ENCODE data around the gene BABAM2. TPM values are rescaled to one million over a fixed set of nuclear protein-coding genes. Genes with fewer than 3 reads are reported as not detected.

The BABAM2 gene
- total and polyA plus RNA-seq, 4 donors, result 9.9 to 17.0 (median 13.9) TPM

- Histone ChIP-seq H3K36me3 (ENCODE audit: control insufficient read depth in 4 of 4, insufficient read depth in 3 of 4, low read depth in 1 of 4, low read length in 3 of 4) (no peaks in the 10 kb centered on the region), H3K9ac (ENCODE audit: low read depth in 1 of 2, low read length in 2 of 2) (no peak overlapping the region), H3K9me3 (ENCODE audit: control insufficient read depth in 4 of 4, low read length in 3 of 4) (no peaks in the 10 kb centered on the region), H3K27me3 (ENCODE audit: control insufficient read depth in 4 of 4, insufficient read depth in 4 of 4, low read length in 3 of 4) (no peaks in the 10 kb centered on the region), H3K4me1 (ENCODE audit: control insufficient read depth in 4 of 4, insufficient read depth in 4 of 4, low read length in 3 of 4) (no peaks in the 10 kb centered on the region), H3K27ac (ENCODE audit: low read depth in 1 of 2, low read length in 2 of 2) (no peak overlapping the region), H3K4me3 (ENCODE audit: low read depth in 1 of 3, low read length in 3 of 3) (no peak overlapping the region)
- TF ChIP-seq YY1 (IDR thresholded peaks at IDR 0.05) (no peak), RAD21 (IDR thresholded peaks at IDR 0.05) (no peak), ATF3 (IDR thresholded peaks at IDR 0.05) (no peak), REST (IDR thresholded peaks at IDR 0.05) (no peak)
- WGBS, result 94% methylated on average over 6 of the region's 6 CpGs
- no peak for DNase-seq (ENCODE audit: low spot score)
These were observed 291.8 kb downstream of the BABAM2 start for GRCh38 chr2:28182348-28182747.

- H3K36me3 ChIP-seq (ENCODE audit: control insufficient read depth in 4 of 4, insufficient read depth in 3 of 4, low read depth in 1 of 4, low read length in 3 of 4), result no peaks in the 10 kb centered on the region
- H3K9me3 ChIP-seq (ENCODE audit: control insufficient read depth in 4 of 4, low read length in 3 of 4), result no peaks in the 10 kb centered on the region
- H3K4me1 ChIP-seq (ENCODE audit: control insufficient read depth in 4 of 4, insufficient read depth in 4 of 4, low read length in 3 of 4), result no peaks in the 10 kb centered on the region
- TF ChIP-seq HNF4A (conservative IDR thresholded peaks at IDR 0.05), result no peak
- TF ChIP-seq ATF3 (IDR thresholded peaks at IDR 0.05), result no peak
- no peak for TF ChIP-seq MAX (IDR thresholded peaks at IDR 0.05)
- TF ChIP-seq HNF4G (IDR thresholded peaks at IDR 0.05), result no peak
- TF ChIP-seq REST (IDR thresholded peaks at IDR 0.05), result no peak
- TF ChIP-seq NR2F2 (IDR thresholded peaks at IDR 0.05), result no peak
- TF ChIP-seq FOXA2 (IDR thresholded peaks at IDR 0.05), result no peak
- WGBS, result 90% methylated on average over 5 of the region's 5 CpGs
- H3K27ac ChIP-seq (ENCODE audit: low read depth in 1 of 2, low read length in 2 of 2), result no peak overlapping the region
- H3K4me3 ChIP-seq (ENCODE audit: low read depth in 1 of 3, low read length in 3 of 3), result no peak overlapping the region
- no peak overlapping the region for H3K9ac ChIP-seq (ENCODE audit: low read depth in 1 of 2, low read length in 2 of 2)
- H3K27me3 ChIP-seq (ENCODE audit: control insufficient read depth in 4 of 4, insufficient read depth in 4 of 4, low read length in 3 of 4), result no peaks in the 10 kb centered on the region
- DNase-seq (ENCODE audit: low spot score), result no peak
These were observed 294.6 kb downstream of the BABAM2 start for GRCh38 chr2:28185153-28185552.

- no peak for DNase-seq (ENCODE audit: low spot score)
- H3K9ac ChIP-seq (ENCODE audit: low read depth in 1 of 2, low read length in 2 of 2), result no peak overlapping the region
- H3K27me3 ChIP-seq (ENCODE audit: control insufficient read depth in 4 of 4, insufficient read depth in 4 of 4, low read length in 3 of 4), result no peaks in the 10 kb centered on the region
- 93% methylated on average over 2 of the region's 2 CpGs for WGBS
- H3K36me3 ChIP-seq (ENCODE audit: control insufficient read depth in 4 of 4, insufficient read depth in 3 of 4, low read depth in 1 of 4, low read length in 3 of 4), result no peaks in the 10 kb centered on the region
- no peak overlapping the region for H3K27ac ChIP-seq (ENCODE audit: low read depth in 1 of 2, low read length in 2 of 2)
- no peak overlapping the region for H3K4me3 ChIP-seq (ENCODE audit: low read depth in 1 of 3, low read length in 3 of 3)
- no peaks in the 10 kb centered on the region for H3K4me1 ChIP-seq (ENCODE audit: control insufficient read depth in 4 of 4, insufficient read depth in 4 of 4, low read length in 3 of 4)
- H3K9me3 ChIP-seq (ENCODE audit: control insufficient read depth in 4 of 4, low read length in 3 of 4), result no peaks in the 10 kb centered on the region
- TF ChIP-seq FOXA2 (IDR thresholded peaks at IDR 0.05), result no peak
- no peak for TF ChIP-seq JUND (IDR thresholded peaks at IDR 0.05)
- TF ChIP-seq REST (IDR thresholded peaks at IDR 0.05), result no peak
- no peak for TF ChIP-seq GABPA (IDR thresholded peaks at IDR 0.05 in 1 of 2, conservative IDR thresholded peaks at IDR 0.05 in 1 of 2)
- no peak for TF ChIP-seq EGR1 (IDR thresholded peaks at IDR 0.05; ENCODE audit: low read depth in 2 of 2)
- TF ChIP-seq YY1 (IDR thresholded peaks at IDR 0.05), result no peak
- no peak for TF ChIP-seq ATF3 (IDR thresholded peaks at IDR 0.05)
- no peak for TF ChIP-seq ZBTB33 (IDR thresholded peaks at IDR 0.05)
These were observed 295.4 kb downstream of the BABAM2 start for GRCh38 chr2:28185891-28186290.

Measured in liver (tissue), 9 donors.